ENCODE results near the gene SSU72. TPM values are rescaled to one million over a fixed set of nuclear protein-coding genes. Genes with fewer than 3 reads are reported as not detected.
A peak's percentile ranks its signal among the peaks of the same experiment; 100 is the strongest.

Gene SSU72
- total and polyA plus RNA-seq, 4 donors, result 35.4 to 57.4 (median 44.3) TPM

- peak; percentile 38 for TF ChIP-seq SP1 (IDR thresholded peaks at IDR 0.05)
- peak; percentile 49 to 61 for TF ChIP-seq HNF4A (conservative IDR thresholded peaks at IDR 0.05)
- TF ChIP-seq FOXA2 (IDR thresholded peaks at IDR 0.05), result no peak
- 69% methylated on average over 10 of the region's 10 CpGs for WGBS
Observed at GRCh38 chr1:1565340-1565739, 9.3 kb downstream of the SSU72 start.

DNA sequence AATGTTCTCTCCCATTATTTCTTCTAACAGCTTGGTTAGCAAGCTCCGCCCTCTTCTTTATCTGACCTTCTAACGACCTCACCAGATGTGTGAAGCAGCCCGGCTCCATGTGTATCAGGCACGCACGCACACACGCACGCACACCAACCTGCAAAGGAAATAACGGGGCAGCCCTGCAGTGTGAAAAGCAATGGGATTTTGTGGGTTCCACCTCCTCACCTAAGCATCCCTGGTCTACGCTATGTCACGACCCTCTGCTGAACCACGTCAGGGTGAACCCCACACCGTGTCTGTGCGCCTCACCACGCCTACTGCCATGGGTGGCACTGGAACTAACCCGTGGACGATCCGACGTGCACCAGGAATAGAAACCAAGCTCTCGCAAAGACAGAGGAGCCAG lies 10.4 kb downstream of the SSU72 start:
- H3K9ac ChIP-seq (ENCODE audit: low read depth in 1 of 2, low read length in 2 of 2), result no peak overlapping the region
- no peak for TF ChIP-seq FOXA1 (IDR thresholded peaks at IDR 0.05)
- TF ChIP-seq GABPA (IDR thresholded peaks at IDR 0.05 in 1 of 2, conservative IDR thresholded peaks at IDR 0.05 in 1 of 2), result no peak
- TF ChIP-seq RAD21 (IDR thresholded peaks at IDR 0.05), result no peak
- TF ChIP-seq FOXA2 (IDR thresholded peaks at IDR 0.05), result no peak
- TF ChIP-seq, protein P1, sequence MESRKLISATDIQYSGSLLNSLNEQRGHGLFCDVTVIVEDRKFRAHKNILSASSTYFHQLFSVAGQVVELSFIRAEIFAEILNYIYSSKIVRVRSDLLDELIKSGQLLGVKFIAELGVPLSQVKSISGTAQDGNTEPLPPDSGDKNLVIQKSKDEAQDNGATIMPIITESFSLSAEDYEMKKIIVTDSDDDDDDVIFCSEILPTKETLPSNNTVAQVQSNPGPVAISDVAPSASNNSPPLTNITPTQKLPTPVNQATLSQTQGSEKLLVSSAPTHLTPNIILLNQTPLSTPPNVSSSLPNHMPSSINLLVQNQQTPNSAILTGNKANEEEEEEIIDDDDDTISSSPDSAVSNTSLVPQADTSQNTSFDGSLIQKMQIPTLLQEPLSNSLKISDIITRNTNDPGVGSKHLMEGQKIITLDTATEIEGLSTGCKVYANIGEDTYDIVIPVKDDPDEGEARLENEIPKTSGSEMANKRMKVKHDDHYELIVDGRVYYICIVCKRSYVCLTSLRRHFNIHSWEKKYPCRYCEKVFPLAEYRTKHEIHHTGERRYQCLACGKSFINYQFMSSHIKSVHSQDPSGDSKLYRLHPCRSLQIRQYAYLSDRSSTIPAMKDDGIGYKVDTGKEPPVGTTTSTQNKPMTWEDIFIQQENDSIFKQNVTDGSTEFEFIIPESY (IDR thresholded peaks at IDR 0.05), result no peak
- TF ChIP-seq HNF4A (conservative IDR thresholded peaks at IDR 0.05), result no peak
- TF ChIP-seq, protein P2, sequence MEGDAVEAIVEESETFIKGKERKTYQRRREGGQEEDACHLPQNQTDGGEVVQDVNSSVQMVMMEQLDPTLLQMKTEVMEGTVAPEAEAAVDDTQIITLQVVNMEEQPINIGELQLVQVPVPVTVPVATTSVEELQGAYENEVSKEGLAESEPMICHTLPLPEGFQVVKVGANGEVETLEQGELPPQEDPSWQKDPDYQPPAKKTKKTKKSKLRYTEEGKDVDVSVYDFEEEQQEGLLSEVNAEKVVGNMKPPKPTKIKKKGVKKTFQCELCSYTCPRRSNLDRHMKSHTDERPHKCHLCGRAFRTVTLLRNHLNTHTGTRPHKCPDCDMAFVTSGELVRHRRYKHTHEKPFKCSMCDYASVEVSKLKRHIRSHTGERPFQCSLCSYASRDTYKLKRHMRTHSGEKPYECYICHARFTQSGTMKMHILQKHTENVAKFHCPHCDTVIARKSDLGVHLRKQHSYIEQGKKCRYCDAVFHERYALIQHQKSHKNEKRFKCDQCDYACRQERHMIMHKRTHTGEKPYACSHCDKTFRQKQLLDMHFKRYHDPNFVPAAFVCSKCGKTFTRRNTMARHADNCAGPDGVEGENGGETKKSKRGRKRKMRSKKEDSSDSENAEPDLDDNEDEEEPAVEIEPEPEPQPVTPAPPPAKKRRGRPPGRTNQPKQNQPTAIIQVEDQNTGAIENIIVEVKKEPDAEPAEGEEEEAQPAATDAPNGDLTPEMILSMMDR (IDR thresholded peaks at IDR 0.05; ENCODE audit: low read depth, low read length, missing input control), result no peak
- TF ChIP-seq JUND (IDR thresholded peaks at IDR 0.05), result no peak
- TF ChIP-seq YY1 (IDR thresholded peaks at IDR 0.05), result no peak
- no peak for TF ChIP-seq RXRA (IDR thresholded peaks at IDR 0.05)
- no peak for TF ChIP-seq EGR1 (IDR thresholded peaks at IDR 0.05; ENCODE audit: low read depth in 2 of 2)
- no peak for TF ChIP-seq REST (IDR thresholded peaks at IDR 0.05)
- no peak for TF ChIP-seq NR2F2 (IDR thresholded peaks at IDR 0.05)
- TF ChIP-seq SP1 (IDR thresholded peaks at IDR 0.05), result no peak
- no peak overlapping the region for H3K27ac ChIP-seq (ENCODE audit: low read depth in 1 of 2, low read length in 2 of 2)
- DNase-seq (ENCODE audit: low spot score), result no peak
- peaks cover 20 to 29% (median 24%) of the 10 kb centered on the region in 4 donors for H3K36me3 ChIP-seq (ENCODE audit: control insufficient read depth in 4 of 4, insufficient read depth in 3 of 4, low read depth in 1 of 4, low read length in 3 of 4)
- 91% methylated on average over 19 of the region's 19 CpGs for WGBS
- H3K4me3 ChIP-seq (ENCODE audit: low read depth in 1 of 3, low read length in 3 of 3), result no peak overlapping the region
- H3K9me3 ChIP-seq (ENCODE audit: control insufficient read depth in 4 of 4, low read length in 3 of 4), result no peaks in the 10 kb centered on the region
- H3K4me1 ChIP-seq (ENCODE audit: control insufficient read depth in 4 of 4, insufficient read depth in 4 of 4, low read length in 3 of 4), result peaks cover 6 to 26% (median 12%) of the 10 kb centered on the region in 4 donors
- no peaks in the 10 kb centered on the region for H3K27me3 ChIP-seq (ENCODE audit: control insufficient read depth in 4 of 4, insufficient read depth in 4 of 4, low read length in 3 of 4)

More at GRCh38 chr1:1565340-1565739, 9.3 kb downstream of the SSU72 start:
- peaks cover 6 to 34% (median 15%) of the 10 kb centered on the region in 4 donors for H3K4me1 ChIP-seq (ENCODE audit: control insufficient read depth in 4 of 4, insufficient read depth in 4 of 4, low read length in 3 of 4)
- H3K27me3 ChIP-seq (ENCODE audit: control insufficient read depth in 4 of 4, insufficient read depth in 4 of 4, low read length in 3 of 4), result no peaks in the 10 kb centered on the region
- H3K36me3 ChIP-seq (ENCODE audit: control insufficient read depth in 4 of 4, insufficient read depth in 3 of 4, low read depth in 1 of 4, low read length in 3 of 4), result peaks cover 18 to 31% (median 22%) of the 10 kb centered on the region in 4 donors
- DNase-seq (ENCODE audit: low spot score), result no peak
- H3K9me3 ChIP-seq (ENCODE audit: control insufficient read depth in 4 of 4, low read length in 3 of 4), result no peaks in the 10 kb centered on the region
- no peak overlapping the region for H3K9ac ChIP-seq (ENCODE audit: low read depth in 1 of 2, low read length in 2 of 2)
- no peak overlapping the region for H3K4me3 ChIP-seq (ENCODE audit: low read depth in 1 of 3, low read length in 3 of 3)
- peak overlapping the region in 1 of 2 donors; percentile 35 for H3K27ac ChIP-seq (ENCODE audit: low read depth in 1 of 2, low read length in 2 of 2)

All from liver (tissue), 9 donors.